ENCODE measurements around the gene ABCA2. TPM values are rescaled to one million over a fixed set of nuclear protein-coding genes. Genes with fewer than 3 reads are reported as not detected.

Gene ABCA2
- total RNA-seq, 4 donors from 2014 or later, result 136 to 291 (median 196) TPM

DNA sequence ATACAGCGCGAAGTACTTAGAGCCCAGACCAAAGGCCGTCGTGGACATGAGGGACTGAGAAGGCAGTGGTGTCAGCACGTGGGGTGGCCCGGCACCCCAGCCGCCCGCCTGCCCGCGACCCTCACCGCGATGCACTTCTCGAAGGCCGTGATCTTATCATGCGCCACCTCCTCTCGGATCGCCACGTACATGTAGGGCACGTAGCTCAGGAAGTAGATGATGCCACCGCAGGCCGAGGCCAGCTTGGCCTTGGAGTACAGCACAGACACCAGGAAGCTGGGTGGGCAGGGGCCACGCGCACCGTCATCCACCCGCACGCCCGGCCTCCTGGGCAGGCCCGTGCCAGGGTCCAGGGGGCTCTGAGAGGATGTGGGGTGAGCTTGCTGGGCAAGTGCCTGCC lies 11.0 kb downstream of the ABCA2 start:
- H3K36me3 ChIP-seq, result peaks cover 4 to 98% (median 14%) of the 10 kb centered on the region in 3 donors
- WGBS, 2 donors, result 96 to 97% methylated on average over 27 to 28 of the region's 28 CpGs
- DNase-seq (ENCODE audit: low spot score in 2 of 2), result no peak
- H3K9me3 ChIP-seq, result no peaks in the 10 kb centered on the region
- H3K4me3 ChIP-seq, result no peak overlapping the region
- H3K27me3 ChIP-seq, result no peaks in the 10 kb centered on the region
- no peak overlapping the region for H3K27ac ChIP-seq
- peaks cover 0 to 4% (median under 1%) of the 10 kb centered on the region in 4 donors for H3K4me1 ChIP-seq
- no peak for TF ChIP-seq EP300 (IDR thresholded peaks at IDR 0.05)
- no peak for TF ChIP-seq POLR2A (IDR thresholded peaks at IDR 0.05)
- TF ChIP-seq, protein P1, sequence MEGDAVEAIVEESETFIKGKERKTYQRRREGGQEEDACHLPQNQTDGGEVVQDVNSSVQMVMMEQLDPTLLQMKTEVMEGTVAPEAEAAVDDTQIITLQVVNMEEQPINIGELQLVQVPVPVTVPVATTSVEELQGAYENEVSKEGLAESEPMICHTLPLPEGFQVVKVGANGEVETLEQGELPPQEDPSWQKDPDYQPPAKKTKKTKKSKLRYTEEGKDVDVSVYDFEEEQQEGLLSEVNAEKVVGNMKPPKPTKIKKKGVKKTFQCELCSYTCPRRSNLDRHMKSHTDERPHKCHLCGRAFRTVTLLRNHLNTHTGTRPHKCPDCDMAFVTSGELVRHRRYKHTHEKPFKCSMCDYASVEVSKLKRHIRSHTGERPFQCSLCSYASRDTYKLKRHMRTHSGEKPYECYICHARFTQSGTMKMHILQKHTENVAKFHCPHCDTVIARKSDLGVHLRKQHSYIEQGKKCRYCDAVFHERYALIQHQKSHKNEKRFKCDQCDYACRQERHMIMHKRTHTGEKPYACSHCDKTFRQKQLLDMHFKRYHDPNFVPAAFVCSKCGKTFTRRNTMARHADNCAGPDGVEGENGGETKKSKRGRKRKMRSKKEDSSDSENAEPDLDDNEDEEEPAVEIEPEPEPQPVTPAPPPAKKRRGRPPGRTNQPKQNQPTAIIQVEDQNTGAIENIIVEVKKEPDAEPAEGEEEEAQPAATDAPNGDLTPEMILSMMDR (IDR thresholded peaks at IDR 0.05), result no peak

DNA sequence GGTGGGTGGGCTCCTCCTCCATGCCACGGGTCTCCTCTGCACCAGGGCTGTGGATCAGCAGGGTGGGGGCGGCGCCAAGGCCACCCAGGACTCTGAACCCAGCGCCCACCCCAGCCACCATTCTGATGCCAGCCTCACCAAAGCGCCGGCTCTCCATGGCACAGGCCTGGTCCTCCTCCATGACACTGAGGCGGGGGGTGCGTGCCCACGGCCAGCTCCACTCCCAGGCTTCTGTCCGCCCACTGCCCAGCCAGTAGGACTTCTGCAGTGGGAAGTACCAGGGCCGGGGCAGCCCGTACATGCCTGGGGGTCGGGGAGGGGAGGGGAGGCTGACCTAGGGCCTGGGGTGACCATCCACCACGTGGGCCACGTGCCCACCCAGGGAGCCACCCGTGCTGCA lies 11.6 kb downstream of the ABCA2 start:
- 85 to 92% methylated on average over 2 to 4 of the region's 16 CpGs for WGBS, 2 donors
- H3K9me3 ChIP-seq, result no peaks in the 10 kb centered on the region
- H3K27ac ChIP-seq, result no peak overlapping the region
- H3K4me1 ChIP-seq, result peaks cover 0 to 4% (median 0%) of the 10 kb centered on the region in 4 donors
- DNase-seq (ENCODE audit: low spot score in 2 of 2), result no peak
- TF ChIP-seq, protein P1 (IDR thresholded peaks at IDR 0.05), result no peak
- no peak for TF ChIP-seq POLR2A (IDR thresholded peaks at IDR 0.05)
- no peak for TF ChIP-seq EP300 (IDR thresholded peaks at IDR 0.05)
- no peaks in the 10 kb centered on the region for H3K27me3 ChIP-seq
- H3K4me3 ChIP-seq, result no peak overlapping the region
- H3K36me3 ChIP-seq, result peaks cover 4 to 100% (median 20%) of the 10 kb centered on the region in 3 donors

DNA sequence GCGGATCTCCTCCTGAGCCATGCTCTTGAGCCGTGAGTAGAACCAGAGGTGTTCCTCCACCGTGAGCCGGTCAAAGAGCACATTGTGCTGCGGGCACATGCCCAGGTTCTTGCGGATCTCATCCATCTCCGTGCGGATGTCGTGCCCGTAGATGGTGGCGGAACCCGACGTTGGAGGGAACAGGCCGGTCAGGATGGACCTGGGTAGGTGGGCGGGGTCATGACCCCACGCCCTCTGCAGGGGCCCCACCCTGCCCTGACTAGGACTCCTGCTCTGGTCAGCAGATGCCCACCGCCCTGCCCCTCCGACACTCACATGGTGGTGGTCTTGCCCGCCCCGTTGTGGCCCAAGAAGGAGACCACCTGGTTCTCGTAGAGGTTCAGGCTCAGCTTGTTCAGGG lies 12.1 kb downstream of the ABCA2 start:
- TF ChIP-seq EP300 (IDR thresholded peaks at IDR 0.05) (no peak), POLR2A (IDR thresholded peaks at IDR 0.05) (no peak)
- TF ChIP-seq, protein P1 (IDR thresholded peaks at IDR 0.05), result no peak
- H3K27me3 ChIP-seq, result no peaks in the 10 kb centered on the region
- H3K36me3 ChIP-seq, result peaks cover 4 to 100% (median 25%) of the 10 kb centered on the region in 3 donors
- H3K9me3 ChIP-seq, result no peaks in the 10 kb centered on the region
- H3K4me1 ChIP-seq, result peaks cover 0 to 4% (median 0%) of the 10 kb centered on the region in 4 donors
- no peak for DNase-seq (ENCODE audit: low spot score in 2 of 2)
- WGBS, 2 donors, result 93 to 96% methylated on average over 18 to 20 of the region's 21 CpGs
- H3K4me3 ChIP-seq, result no peak overlapping the region
- H3K27ac ChIP-seq, result no peak overlapping the region

DNA sequence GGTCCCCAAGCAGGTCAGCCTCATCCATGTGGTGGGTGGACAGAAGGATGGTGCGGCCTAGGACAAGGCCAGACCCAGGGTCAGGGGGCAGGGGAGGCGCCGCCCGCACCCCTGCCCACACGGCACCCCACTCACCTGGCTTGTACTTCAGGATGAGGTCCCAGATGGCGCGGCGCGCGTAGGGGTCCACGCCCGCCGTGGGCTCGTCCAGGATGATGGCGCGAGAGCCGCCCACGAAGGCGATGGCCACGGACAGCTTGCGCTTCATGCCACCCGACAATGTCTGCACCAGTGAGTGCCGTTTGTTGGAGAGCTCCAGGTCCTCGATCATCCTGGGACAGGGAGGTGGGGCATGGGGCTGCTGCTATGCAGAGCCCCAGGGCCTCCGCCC lies 12.5 kb downstream of the ABCA2 start:
- TF ChIP-seq EP300 (IDR thresholded peaks at IDR 0.05), result no peak
- no peak for TF ChIP-seq POLR2A (IDR thresholded peaks at IDR 0.05)
- Histone ChIP-seq H3K27me3 (no peaks in the 10 kb centered on the region), H3K36me3 (peaks cover 4 to 100% (median 26%) of the 10 kb centered on the region in 3 donors), H3K4me1 (peaks cover 0 to 2% (median 0%) of the 10 kb centered on the region in 4 donors), H3K9me3 (no peaks in the 10 kb centered on the region), H3K27ac (no peak overlapping the region), H3K4me3 (no peak overlapping the region)
- 94 to 98% methylated on average over 13 to 24 of the region's 25 CpGs for WGBS, 2 donors
- DNase-seq (ENCODE audit: low spot score in 2 of 2), result no peak

DNA sequence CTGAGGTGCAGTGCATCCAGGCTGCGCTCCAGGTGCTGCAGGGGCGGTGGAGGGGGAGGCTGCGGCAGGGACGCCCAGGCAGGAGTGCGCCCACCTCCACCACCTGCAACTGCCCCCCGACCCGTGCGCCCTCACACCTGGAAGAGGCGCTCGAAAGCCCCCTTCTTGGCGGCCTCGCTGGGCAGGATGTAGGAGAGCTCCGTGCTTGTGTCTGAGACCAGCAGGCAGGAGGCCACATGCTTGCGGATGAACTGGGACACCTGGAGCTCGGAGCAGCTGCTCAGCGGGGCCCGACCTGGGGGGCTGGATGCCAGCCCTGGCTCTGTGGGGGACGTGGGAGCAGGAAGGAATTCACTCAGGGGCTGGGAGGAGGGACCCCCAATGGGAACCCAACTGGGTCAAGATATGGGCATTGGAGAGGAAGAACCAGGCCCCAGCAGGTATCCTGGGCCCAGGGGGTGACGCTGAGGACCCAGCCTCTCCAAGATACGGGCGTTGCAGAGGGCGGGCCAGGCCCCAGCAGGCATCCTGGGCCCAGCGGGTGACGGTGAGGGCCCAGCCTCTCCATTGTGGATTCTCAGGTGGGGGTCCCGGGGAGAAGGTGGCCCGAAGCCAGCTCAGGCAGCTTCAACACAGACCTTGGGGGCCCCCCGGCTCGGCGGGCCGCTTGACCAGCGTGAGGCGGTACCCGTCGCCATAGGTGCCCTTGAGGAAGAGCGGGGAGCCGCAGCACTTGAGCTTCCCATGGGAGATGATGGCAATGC lies 13.1 kb downstream of the ABCA2 start:
- Histone ChIP-seq H3K27me3 (no peaks in the 10 kb centered on the region), H3K4me3 (no peak overlapping the region), H3K9me3 (no peaks in the 10 kb centered on the region), H3K27ac (no peak overlapping the region), H3K36me3 (peaks cover 4 to 100% (median 26%) of the 10 kb centered on the region in 3 donors), H3K4me1 (no peaks in the 10 kb centered on the region)
- WGBS, 2 donors, result 94% methylated on average over 32 to 36 of the region's 36 CpGs
- DNase-seq (ENCODE audit: low spot score in 2 of 2), result no peak
- TF ChIP-seq EP300 (IDR thresholded peaks at IDR 0.05) (no peak), POLR2A (IDR thresholded peaks at IDR 0.05) (no peak)
- TF ChIP-seq, protein P1 (IDR thresholded peaks at IDR 0.05), result no peak
